NCI-H1092 treated with DMSO at 0.1 percent for 48 hours (cell line): ENCODE results near the gene STARD8.
A peak's percentile ranks its signal among the peaks of the same experiment; 100 is the strongest.
"Not testable (repeated sequence)": the region's sequence is repeated elsewhere in the genome, so short reads cannot be mapped to it uniquely, and the experiment has no call there.

Experiments
- DNase-seq: peaks from one replicate; lab custom pipeline; 2025; lab: John Stamatoyannopoulos, UW

Gene STARD8, protein sequence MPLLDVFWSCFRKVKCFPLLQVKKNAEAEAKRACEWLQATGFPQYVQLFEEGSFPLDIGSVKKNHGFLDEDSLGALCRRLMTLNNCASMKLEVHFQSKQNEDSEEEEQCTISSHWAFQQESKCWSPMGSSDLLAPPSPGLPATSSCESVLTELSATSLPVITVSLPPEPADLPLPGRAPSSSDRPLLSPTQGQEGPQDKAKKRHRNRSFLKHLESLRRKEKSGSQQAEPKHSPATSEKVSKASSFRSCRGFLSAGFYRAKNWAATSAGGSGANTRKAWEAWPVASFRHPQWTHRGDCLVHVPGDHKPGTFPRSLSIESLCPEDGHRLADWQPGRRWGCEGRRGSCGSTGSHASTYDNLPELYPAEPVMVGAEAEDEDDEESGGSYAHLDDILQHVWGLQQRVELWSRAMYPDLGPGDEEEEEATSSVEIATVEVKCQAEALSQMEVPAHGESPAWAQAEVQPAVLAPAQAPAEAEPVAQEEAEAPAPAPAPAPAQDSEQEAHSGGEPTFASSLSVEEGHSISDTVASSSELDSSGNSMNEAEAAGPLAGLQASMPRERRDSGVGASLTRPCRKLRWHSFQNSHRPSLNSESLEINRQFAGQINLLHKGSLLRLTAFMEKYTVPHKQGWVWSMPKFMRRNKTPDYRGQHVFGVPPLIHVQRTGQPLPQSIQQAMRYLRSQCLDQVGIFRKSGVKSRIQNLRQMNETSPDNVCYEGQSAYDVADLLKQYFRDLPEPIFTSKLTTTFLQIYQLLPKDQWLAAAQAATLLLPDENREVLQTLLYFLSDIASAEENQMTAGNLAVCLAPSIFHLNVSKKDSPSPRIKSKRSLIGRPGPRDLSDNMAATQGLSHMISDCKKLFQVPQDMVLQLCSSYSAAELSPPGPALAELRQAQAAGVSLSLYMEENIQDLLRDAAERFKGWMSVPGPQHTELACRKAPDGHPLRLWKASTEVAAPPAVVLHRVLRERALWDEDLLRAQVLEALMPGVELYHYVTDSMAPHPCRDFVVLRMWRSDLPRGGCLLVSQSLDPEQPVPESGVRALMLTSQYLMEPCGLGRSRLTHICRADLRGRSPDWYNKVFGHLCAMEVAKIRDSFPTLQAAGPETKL

DNA sequence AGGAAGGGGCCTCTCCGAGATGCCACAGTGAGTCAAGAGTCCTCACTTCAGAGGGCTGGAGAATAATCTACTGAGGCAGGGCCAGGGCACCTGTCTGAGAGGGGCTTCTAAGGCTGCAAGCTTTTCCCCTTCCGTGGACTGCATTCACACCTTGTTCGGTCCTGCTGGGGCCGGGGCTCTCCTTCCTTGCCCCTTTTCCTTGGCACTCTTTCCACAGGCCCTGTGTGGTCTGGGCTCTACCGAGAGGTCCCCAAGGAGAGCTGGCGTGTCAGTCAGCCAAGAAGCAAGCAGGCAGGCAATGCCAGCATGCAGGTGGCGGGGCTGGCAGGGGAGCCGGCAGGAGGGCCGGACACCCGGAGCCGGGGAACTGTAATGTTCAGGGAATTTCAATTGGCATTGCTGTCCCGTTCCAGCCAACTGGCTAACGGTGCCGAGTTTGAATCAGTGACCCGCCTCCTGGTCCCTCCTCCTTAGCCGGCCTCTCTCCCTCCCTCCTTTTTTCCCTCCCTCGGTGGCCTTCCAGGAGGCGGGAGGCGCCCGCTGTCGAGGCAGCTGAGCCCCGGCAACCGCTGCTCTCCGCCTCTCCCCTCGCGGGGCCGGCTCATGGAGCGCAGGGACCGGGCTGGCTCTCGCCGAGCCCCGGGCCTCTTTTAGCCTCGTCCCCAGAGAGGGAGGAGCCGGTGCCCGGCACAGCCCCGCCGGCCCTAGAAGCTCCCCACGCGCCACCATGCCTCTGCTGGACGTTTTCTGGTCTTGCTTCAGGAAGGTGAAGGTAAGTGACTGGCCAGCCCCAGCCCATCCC, at the start of gene STARD8:
STARD8 (plus strand) TSS at position 511 of the 802 bp plus-strand sequence; CDS start at position 728, 217 bp downstream.
- peak; percentile 13 for DNase-seq

DNA sequence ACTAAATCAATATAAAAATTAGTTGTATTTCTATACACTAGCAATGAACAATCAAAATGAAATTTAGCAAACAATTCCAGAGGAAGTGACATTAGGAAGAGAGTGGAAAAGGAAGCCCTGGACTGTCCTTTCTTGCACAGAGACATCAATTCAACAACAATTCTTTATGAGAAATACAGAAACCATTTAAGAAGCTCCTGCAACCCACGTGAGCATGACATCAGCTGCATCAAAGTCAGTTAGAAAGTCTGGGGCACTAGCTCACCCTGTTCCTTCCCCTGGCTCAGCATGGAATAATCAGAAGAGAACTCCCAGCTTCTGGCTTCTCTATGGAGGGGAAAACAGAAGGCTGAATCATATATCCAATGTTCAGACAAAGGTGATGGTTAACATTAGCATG, 48.6 kb upstream of the STARD8 start:
- no peak for DNase-seq

DNA sequence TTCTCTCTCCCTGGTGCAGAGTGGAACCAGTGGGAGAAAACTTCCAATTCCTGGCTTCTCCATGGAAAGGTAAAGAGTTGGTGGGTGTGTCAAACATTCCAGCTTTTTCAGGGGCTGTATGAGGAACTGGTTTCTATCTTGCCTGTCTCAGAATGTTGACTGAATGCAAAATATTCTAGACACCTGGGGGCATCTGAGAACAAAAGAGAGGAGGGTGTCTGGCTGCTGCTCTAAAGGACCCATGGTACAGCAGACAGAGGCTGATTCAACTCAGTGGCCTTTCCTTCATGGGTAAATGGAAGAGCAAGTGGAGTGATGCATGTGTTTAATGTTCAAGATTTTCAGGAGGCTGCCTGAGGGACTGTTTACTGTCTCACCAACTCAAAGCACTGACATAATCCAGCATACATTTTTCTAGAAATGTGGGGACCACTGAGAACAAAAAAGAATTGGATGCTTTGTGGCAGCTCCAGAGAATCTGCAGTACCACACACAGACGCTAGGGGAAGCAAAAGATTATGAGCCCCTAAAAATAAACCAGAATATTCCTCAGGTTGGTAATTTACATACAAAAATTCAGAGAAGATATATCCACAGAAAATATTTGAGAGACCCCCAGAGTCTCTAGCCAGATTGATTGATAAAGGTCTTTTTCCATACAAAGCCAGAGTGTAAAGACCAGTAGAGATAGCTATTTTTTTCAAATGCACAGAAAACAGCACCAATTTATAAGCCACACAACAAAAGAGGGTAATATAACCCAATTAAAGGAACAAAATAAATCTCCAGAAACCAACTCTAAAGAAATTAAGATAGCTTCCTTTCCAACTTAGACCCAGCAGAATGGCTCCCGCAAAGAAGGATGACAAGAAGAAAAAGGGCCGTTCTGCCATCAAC, 48.0 kb upstream of the STARD8 start:
- DNase-seq, result no peak

DNA sequence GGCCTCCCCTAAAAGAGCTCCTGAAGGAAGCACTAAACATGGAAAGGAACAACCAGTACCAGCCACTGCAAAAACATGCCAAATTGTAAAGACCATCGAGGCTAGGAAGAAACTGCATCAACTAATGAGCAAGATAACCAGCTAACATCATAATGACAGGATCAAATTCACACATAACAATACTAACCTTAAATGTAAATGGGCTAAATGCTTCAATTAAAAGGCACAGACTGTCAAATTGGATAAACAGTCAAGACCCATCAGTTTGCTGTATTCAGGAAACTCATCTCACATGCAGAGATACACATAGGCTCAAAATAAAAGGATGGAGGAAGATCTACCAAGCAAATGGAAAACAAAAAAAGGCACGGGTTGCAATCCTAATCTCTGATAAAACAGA, 43.2 kb upstream of the STARD8 start:
- DNase-seq, result not testable (repeated sequence)

DNA sequence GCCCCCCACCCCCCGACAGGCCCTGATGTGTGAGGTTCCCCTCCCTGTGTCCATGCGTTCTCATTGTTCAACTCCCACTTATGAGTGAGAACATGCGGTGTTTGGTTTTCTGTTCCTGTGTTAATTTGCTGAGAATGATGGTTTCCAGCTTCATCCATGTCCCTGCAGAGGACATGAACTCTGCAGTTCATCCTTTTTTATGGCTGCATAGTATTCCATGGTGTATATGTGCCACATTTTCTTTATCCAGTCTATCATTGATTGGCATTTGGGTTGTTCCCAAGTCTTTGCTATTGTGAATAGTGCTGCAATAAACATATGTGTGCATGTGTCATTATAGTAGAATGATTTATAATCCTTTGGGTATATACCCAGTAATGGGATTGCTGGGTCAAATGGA, 32.7 kb upstream of the STARD8 start:
- not testable (repeated sequence) for DNase-seq

DNA sequence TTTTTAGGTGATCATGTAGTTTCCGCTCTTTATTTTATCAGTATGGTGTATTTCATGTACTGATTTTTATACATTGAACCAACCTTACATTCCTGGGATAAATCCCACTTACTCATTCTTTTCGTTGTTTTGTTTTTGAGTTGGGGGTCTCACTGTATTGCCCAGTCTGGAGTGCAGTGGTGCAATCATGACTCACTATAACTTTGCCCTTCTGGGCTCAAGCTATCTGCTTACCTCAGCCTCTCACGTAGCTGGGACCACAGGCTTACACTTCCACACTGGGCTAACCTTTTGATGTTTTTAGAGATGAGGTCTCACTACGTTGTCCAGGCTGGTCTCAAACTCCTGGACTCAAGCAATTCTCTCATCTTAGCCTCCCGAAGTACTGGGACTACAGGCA, 19.5 kb upstream of the STARD8 start:
- no peak for DNase-seq

DNA sequence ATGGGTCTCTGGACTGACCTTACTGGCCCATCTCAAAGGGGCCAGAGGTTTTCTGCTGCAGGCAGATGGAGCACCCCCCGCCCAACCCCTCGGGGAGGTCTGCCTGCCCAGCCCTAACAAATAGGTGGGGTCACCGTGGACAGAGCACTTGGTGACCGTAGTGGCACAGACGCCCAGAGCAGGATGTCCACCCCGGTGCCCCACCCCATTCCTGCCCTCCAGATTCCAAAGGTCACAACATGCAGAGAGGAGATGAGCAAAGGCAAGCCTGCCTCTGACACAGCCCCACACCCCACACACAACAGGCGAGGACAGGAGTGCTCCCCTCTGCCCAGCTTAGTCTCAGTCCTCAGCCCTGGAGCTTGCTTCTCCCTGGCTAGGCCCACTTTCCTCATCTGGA, 17.5 kb upstream of the STARD8 start:
- DNase-seq, result not testable (repeated sequence)

DNA sequence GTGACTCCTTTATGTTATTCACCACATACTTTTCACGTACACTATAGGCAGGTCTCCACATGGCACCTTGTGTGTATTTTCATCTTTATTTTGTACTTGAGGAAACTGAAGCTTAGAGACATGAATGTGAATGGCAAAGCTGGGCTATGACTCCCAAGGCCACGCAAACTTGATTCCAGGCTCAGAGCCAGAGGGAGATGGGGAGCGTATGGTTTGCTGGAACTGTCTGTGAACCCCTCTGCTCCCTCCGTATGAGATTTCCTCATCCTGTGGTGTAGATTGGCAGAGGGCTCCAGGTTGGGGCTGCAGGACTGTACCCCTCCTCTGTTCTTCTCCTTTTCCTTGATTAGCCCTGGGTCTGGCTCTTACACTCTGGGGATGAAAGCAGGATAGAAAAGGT, 16.1 kb upstream of the STARD8 start:
- DNase-seq, result no peak

DNA sequence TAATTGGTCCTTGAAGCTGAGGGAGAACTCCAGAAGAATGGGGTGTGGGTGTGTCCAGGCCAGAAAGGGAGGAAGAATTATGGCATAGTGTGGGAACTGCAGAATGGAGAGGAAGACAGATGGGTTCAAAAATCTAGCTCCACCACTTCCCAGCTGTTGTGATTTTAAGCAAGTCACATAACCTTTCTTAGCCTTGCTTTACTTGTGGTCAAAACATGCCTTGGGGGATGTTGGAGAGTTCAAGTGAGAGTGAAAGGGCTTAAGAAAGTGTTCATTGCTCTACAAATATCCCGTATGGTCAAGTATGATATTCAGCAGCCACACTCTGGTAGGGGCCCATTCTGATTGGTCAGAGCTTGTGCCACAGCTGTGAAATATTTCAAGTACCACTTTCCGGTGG, 15.0 kb upstream of the STARD8 start:
- DNase-seq, result no peak

DNA sequence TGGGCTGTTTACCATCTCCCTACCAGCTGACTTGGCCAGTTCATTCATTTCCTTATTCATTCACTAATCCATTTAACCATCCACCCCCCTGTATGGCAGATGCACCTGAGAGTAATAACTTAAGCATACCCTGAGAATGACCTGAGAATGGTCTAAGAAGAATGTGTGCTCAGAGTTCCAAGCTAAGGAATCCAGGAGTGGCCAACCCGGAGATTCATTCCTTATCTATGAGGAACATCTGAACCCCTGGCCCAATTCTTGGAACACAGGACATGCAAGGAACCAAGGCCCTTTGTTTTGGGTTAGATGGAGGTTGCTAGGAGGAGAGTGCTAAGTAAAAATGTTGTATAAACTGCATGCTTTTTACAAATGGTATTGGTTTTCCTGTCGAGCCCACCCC, 13.5 kb upstream of the STARD8 start:
- no peak for DNase-seq

DNA sequence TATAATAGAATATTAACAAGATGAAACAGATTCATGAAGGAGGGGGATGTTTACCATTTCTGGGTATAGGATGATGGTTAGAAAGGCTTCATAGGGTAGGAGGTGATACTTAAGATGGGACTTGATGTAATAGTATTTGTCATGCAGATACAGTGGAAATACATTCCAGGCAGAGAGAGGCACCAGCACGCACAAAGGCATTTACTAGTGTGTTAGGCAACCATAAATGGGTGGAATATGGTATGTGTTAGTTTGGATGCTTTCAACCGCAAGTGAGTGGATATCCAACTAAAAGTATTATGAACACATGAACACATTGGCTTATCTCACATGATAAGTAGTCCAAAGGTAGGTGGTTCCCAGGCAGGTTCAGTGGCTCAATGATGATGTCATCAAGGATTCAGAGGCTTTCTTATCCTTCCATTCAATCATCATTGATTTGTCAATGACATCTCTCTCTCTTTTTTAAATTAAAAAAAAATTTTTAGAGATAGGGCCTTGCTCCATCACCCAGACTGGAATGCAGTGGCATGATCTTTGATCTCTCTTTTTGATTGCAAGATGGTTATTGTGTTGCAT, 12.7 kb upstream of the STARD8 start:
- DNase-seq, result no peak

DNA sequence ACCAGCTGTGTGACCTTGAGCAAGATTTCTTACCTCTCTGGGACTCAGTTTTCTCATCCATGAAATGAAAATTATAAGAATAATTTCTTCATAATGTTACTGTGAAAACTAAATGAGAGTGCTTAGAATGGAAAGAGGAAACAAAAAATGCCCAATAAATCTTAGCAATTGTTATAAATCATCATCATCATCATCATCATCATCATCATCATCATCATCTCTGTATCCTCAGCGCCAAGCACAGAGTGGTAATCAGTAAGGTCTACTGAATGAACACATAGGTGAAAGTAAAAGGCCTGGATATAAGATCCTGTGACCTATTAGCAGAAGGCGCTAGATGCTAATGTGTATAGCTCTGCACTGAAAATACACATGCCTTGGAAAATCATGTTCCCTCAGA, 6.8 kb upstream of the STARD8 start:
- DNase-seq, result no peak

DNA sequence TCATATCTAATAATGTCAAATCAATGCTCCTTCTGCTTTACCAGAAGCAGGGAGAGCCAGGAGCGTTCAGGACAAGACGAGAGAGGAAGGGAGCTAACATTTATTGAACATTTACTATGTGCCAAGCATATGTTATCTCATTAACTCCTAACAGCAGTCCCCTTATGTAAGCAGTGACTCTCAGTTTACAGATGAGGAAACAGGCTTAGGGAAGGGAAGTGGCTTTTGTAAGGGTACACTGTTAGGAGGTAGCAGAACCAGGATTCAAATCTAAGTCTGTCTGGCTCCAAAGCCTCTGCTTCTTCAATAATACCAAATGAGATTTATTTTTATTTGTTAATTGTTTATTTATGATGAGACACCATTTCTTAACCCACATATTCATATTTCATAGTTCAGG, 2.6 kb upstream of the STARD8 start:
- no peak for DNase-seq

DNA sequence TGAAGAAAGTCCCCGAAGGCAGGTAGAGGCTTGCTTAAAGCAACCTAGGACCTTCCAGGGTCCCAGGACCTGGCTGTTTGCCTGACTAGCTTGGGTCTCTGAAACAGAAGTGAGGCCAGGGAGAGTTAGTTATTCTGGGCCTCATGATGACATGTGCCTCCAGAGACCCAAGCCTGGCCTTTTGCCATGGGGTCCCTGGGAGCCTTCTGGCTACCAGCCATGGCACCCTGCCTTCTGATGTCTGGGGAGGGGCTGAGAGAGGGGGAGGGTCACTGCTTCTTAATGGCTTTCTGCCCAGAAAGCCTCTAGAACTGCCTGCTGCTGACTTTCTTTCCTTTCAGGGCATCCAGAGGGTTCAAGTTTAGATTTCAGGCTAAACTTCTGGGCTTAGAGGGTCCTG, 1.0 kb upstream of the STARD8 start:
- no peak for DNase-seq

DNA sequence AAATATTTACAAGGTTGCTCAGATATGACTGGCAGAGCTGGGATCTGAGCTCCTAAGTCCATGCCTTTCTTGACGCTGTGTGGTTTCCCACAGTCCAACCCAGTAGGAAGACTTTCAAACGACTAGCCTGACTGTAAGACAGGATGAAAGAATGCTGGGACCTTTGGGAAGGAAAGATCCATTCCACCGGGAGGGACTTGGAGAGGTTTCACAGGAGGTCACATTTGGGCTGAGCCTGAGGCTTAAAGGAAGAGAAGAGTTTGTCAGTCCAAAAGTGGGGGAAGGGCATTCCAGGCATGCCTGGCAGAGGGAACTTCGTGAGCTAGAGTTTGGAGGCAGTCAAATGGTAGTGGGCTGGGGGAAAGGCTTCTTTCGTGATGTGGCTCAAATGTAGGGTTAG, 1.5 kb downstream of the STARD8 start:
- DNase-seq, result no peak

DNA sequence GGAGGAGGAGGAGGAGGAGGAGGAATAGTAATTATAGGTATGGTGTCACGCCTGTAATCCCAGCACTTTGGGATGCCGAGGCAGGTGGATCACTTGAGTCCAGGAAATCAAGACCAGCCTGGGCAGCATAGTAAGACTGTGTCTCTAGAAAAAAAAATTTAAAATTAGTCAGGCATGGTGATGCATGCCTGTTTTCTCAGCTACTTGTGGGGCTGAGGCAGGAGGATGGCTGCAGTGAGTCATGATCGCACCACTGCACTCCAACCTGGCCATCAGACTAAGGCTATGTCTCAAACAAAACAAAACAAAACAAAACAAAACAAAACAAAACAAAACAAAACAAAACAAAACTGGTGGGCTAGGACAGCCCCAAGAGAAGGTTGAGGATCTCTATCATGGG, 3.0 kb downstream of the STARD8 start:
- DNase-seq, result no peak

DNA sequence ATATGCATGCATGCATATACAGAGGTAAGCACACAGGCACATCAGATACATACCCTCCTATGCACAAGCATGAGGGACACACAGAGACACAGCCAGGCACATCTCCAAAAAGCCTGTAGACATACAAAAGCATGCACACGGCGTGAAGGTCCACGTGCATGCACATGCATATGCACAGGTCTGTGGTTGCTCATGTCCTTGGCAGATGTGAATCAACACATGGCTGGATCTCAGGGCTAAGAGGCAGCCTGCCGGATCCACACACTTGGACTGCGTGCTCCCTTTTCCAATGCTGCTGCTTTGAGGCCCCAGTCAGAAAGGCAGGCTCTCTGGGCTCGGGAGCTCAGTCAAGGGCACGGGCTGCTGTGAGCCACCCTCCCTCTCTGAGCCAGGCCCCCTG, 3.6 kb downstream of the STARD8 start:
- no peak for DNase-seq

DNA sequence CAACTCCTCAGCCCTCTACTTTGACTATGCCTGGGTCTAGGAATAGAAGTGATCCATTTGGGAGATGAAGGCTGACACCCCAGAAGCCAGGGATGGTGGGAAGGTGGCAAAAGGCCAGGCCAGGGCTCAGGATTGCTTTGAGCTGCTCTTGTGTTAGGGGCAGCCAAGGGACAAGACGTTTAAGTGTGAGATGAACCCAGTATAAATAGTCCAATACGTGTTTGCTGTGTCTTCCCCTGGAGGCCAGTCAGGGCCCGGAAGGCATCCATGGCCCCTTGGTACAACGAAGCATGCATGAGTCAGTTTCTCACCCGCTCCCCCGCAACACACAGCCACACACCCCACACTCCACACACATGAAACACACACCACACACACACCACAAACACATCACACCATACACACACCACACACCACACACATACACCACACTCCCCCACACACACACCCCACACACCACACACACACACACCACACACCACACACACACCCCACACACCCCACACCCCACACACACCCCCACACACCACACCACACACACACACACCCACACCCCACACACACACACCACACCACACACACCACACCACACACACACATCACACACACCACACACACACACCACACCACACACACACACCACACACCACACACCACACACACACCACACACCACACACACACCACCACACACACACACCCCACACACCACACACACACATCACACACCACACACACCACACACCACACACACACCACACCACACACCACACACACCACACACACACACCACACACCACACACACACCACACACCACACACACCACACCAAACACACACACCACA, 5.1 kb downstream of the STARD8 start:
- no peak for DNase-seq

DNA sequence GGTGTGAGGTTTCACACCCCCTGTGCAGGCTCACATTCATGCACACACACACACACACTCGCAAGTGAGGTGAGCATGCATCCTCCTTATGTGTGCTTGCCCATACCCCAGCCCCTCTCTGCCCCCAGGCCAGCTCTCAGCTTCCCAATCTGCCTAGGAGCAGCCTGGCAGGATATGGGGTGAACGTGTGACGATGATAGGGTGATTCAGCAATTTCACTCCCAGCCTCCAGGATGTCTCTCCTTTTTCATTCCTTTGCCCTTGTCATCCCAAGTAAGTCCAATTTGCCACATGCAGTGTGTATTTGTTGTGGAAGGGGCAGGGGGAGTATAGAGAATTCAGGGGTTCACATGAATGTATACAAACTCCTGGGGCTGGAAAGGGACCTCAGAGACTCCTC, 7.2 kb downstream of the STARD8 start:
- DNase-seq, result no peak

DNA sequence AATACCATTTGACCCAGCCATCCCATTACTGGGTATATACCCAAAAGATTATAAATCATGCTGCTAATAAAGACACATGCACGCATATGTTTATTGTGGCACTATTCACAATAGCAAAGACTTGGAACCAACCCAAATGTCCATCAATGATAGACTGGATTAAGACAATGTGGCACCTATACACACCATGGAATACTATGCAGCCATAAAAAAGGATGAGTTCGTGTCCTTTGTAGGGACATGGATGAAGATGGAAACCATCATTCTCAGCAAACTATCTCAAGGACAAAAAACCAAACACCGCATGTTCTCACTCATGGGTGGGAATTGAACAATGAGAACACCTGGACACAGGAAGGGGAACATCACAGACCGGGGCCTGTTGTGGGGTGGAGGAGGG, 9.0 kb downstream of the STARD8 start:
- not testable (repeated sequence) for DNase-seq
